Epithelial cell of proximal tubule (primary cell): ENCODE data around the gene PDE12. TPM values are rescaled to one million over a fixed set of nuclear protein-coding genes. Genes with fewer than 3 reads are reported as not detected.

ENCODE experiments used
- DNase-seq: peaks from one replicate; pipeline ENCODE4 v3.0.0-alpha.2; 2011; ENCODE audit warnings: low read depth
- H3K4me3 ChIP-seq: 2 replicates; pipeline ENCODE4 v1.5.1; 2011; ENCODE audit warnings: low read depth, mild to moderate bottlenecking, low read length
- CTCF ChIP-seq: conservative IDR thresholded peaks from 2 replicates; pipeline ENCODE4 v1.5.1; 2012; ENCODE audit warnings: low read depth, mild to moderate bottlenecking, low read length
- total RNA-seq: library from RNA; depleted of rRNA; stranded (reverse); fragments of >200 nt; gene quantifications from 2 replicates; pipeline ENCODE4 v1.2.3, GENCODE V29; 2015

The PDE12 gene
- total RNA-seq, 1 donor from 2014 or later, result 13.3 TPM

- H3K4me3 ChIP-seq, result no peak overlapping the region
- no peak for TF ChIP-seq CTCF
- DNase-seq, result no peak
Measured at GRCh38 chr3:57587905-57588304, 31.8 kb downstream of the PDE12 start.

DNA sequence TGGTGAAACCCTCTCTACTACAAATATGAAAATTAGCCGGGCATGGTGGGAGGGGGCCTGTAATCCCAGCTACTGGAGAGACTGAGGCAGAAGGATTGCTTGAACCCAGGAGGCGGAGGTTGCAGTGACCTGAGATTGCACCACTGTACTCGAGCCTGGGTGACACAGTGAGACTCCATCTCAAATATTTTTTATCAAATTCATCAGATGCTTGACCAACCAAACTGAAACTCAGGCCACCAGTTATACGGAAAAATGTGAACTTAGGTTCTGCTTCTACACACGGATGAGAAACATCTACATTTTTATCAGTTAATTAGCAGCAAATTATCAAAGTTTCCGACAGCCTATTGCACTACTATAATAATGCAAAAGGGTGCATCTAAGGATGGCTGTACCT is 36.2 kb downstream of the PDE12 start:
- no peak for DNase-seq
- no peak for TF ChIP-seq CTCF
- no peak overlapping the region for H3K4me3 ChIP-seq

DNA sequence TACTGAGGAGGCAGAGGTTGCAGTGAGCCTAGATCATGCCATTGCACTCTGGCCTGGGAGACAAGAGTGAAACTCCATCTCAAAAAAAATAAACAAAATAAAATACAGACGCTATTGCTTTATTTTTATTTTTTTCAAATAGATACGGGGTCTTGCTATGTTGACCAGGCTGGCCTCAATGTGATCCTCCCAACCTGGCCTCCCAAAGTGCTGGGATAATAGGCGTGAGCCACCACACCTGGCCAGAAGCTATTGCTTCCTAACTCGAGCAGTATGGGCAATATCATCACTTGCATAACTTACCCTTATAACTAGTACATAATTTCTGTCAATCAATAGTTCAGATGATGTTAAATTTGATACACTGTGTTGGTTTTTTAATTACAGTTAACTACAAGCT is 38.1 kb downstream of the PDE12 start:
- TF ChIP-seq CTCF, result no peak
- peak overlapping the region; percentile 85 for H3K4me3 ChIP-seq
- no peak for DNase-seq

GRCh38 chr3:57594576-57594975 is 38.5 kb downstream of the PDE12 start:
- no peak for TF ChIP-seq CTCF
- no peak for DNase-seq
- H3K4me3 ChIP-seq, result peak overlapping the region; percentile 85

DNA sequence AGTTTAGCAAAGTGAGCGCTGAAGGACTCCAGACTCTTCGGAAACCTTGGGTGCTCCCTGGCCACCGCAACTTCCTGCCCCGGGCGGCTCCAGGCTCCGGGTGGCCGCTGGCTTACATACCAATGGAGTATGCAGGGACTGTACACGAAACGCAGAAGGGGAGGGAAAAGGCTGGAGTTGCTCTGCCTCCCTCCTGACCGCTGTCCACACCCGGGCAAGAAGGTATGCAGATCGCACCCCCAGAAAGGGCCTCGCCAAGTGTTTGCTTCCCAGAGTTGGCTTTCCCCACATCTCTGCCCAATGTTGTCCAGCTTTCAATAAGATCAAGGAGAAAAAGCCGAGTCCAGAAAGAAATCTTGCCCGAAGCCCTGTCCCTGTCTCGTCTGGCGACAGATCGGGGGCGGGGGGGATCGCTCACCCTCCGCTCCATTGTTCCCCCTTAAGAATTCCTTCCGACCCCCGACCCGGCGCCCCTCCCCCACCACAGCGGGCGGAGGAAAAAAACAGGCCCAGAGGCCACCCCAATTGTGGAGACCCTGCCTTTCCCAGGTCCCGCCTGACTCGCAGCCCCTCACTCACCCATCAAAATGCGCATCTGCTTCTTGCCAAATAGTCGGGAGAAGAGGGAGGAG is 40.5 kb downstream of the PDE12 start:
- TF ChIP-seq CTCF, result no peak
- DNase-seq, result no peak
- H3K4me3 ChIP-seq, result peak overlapping the region; percentile 85

DNA sequence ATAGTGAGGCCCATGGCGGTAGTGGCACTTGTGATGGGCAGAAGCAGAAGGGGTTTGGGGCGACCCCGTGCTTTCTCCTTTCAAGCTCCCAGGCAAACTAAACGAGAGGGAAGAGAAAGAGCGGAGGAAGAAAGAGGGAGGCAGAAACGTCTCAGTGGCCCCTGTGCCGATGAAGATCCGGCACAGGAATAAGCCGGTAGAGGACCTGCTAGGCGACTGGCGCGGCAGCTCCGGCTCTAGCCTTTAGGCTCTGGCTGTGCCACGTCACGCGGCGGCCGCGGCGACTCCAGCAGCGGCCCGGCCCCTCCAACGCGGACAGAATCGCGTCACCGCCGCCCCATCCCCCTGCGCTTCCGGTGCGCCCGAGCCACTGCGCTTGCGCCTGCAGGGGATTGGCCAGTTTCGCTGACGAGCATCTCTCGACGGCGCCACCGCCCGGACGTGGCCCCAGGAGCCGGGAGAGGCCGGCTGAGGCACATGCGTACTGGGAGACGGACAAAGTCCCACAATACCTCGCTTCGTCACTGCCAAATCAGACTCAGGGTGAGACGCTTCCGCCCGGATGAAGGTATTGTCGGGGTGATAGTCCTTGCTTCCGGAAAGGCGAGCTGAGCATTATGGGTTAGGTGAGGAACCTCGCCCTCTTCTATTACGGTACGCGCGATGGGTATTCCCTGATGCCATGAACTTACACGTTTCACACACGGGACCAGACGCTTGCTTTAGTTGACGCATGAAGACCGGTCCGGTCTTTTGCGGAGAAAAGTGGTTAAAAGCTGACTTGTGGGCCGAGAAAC is 41.3 kb downstream of the PDE12 start, which contains the start of gene ARF4:
Gene ARF4, minus strand, starts transcription at position 218 of the 797 bp plus-strand sequence. Its CDS starts 204 bp downstream, at position 14.
- TF ChIP-seq CTCF, result peak; percentile 19
- peak within 1 kb of the TSS; percentile 85 for H3K4me3 ChIP-seq
- DNase-seq, result peak; percentile 94
